Mesenchymal stem cell (in vitro differentiated cells and primary cell): ENCODE measurements around the gene LYRM1.

Experiments used
- DNase-seq: peaks from one replicate; pipeline ENCODE4 v3.0.0-alpha.2; 2013
- H2AFZ ChIP-seq: one replicate; pipeline ENCODE4 v1.6.1; 2013; ENCODE audit warnings: low read depth, mild to moderate bottlenecking, control low read depth, inconsistent platforms, low read length, moderate library complexity
- H2AK5ac ChIP-seq: 2 replicates; pipeline ENCODE4 v1.6.1; 2013; ENCODE audit warnings: low read length, moderate library complexity, mild to moderate bottlenecking, inconsistent platforms; ENCODE audit not compliant: severe bottlenecking
- H2BK120ac ChIP-seq: one replicate; pipeline ENCODE4 v1.6.1; 2013; ENCODE audit warnings: low read depth, mild to moderate bottlenecking, inconsistent platforms, low read length, moderate library complexity
- H2BK12ac ChIP-seq, 2 experiments: one replicate each; pipeline ENCODE4 v1.6.1; 2013; ENCODE audit warnings: inconsistent platforms in 2 of 2, low read length in 2 of 2, mild to moderate bottlenecking in 2 of 2, moderate library complexity in 2 of 2, control low read depth in 1 of 2
- H2BK15ac ChIP-seq: one replicate; pipeline ENCODE4 v1.6.1; 2013; ENCODE audit warnings: mild to moderate bottlenecking, low read depth, inconsistent platforms; ENCODE audit not compliant: poor library complexity, severe bottlenecking
- H2BK5ac ChIP-seq: 2 replicates; pipeline ENCODE4 v1.6.1; 2013; ENCODE audit warnings: low read depth, mild to moderate bottlenecking, low read length, control low read depth, inconsistent platforms; ENCODE audit not compliant: poor library complexity, severe bottlenecking
- H3K14ac ChIP-seq, 2 experiments: one replicate each; pipeline ENCODE4 v1.6.1; 2013; ENCODE audit warnings: inconsistent platforms in 2 of 2, low read length in 2 of 2, control low read depth in 1 of 2, mild to moderate bottlenecking in 1 of 2, moderate library complexity in 1 of 2
- H3K18ac ChIP-seq, 2 experiments: one replicate each; pipeline ENCODE4 v1.6.1; 2013; ENCODE audit warnings: inconsistent platforms in 2 of 2, low read length in 2 of 2, control low read depth in 1 of 2, low read depth in 1 of 2, mild to moderate bottlenecking in 1 of 2
- H3K23ac ChIP-seq, 2 experiments: one replicate each; pipeline ENCODE4 v1.6.1; 2013; ENCODE audit warnings: inconsistent platforms in 2 of 2, low read length in 2 of 2, mild to moderate bottlenecking in 2 of 2, moderate library complexity in 2 of 2, control low read depth in 1 of 2
- H3K27ac ChIP-seq: 2 replicates; pipeline ENCODE4 v1.5.1; 2013; ENCODE audit warnings: mild to moderate bottlenecking, moderate library complexity, low read length, control low read depth, inconsistent platforms; ENCODE audit not compliant: poor library complexity, severe bottlenecking
- H3K27me3 ChIP-seq, 2 experiments: 2 replicates each; pipeline versions ENCODE4 v1.6.1 to v1.7.0; 2013; ENCODE audit warnings: low read length in 2 of 2, mild to moderate bottlenecking in 2 of 2, moderate library complexity in 2 of 2, control low read depth in 1 of 2, inconsistent platforms in 1 of 2; ENCODE audit not compliant: control insufficient read depth in 1 of 2, insufficient read depth in 1 of 2
- H3K36me3 ChIP-seq, 2 experiments: 2 replicates each; pipeline versions ENCODE4 v1.6.1 to v1.7.0; 2013; ENCODE audit warnings: low read length in 2 of 2, control low read depth in 1 of 2, inconsistent platforms in 1 of 2, low read depth in 1 of 2, mild to moderate bottlenecking in 1 of 2; ENCODE audit not compliant: insufficient read depth in 2 of 2, control insufficient read depth in 1 of 2
- H3K4ac ChIP-seq, 2 experiments: one replicate each; pipeline ENCODE4 v1.6.1; 2013; ENCODE audit warnings: inconsistent platforms in 2 of 2, low read length in 2 of 2, mild to moderate bottlenecking in 2 of 2, moderate library complexity in 2 of 2, control low read depth in 1 of 2, low read depth in 1 of 2
- H3K4me1 ChIP-seq: 2 replicates; pipeline ENCODE4 v1.6.1; 2013; ENCODE audit warnings: low read depth, low read length, control low read depth; ENCODE audit not compliant: control insufficient read depth, insufficient read depth
- H3K4me2 ChIP-seq: 2 replicates; pipeline ENCODE4 v1.6.1; 2013; ENCODE audit warnings: low read length, mild to moderate bottlenecking, inconsistent platforms; ENCODE audit not compliant: poor library complexity, severe bottlenecking
- H3K4me3 ChIP-seq, 2 experiments: 2 replicates each; pipeline versions ENCODE4 v1.5.1 to v1.7.0; 2013; ENCODE audit warnings: low read length in 2 of 2, mild to moderate bottlenecking in 2 of 2, control low read depth in 1 of 2, low read depth in 1 of 2; ENCODE audit not compliant: insufficient read depth in 1 of 2
- H3K79me1 ChIP-seq: replicated peaks from 2 replicates; pipeline ENCODE4 v1.6.1; 2013; ENCODE audit warnings: mild to moderate bottlenecking, control low read depth, low read length, inconsistent platforms; ENCODE audit not compliant: poor library complexity, severe bottlenecking
- H3K9ac ChIP-seq: 2 replicates; pipeline ENCODE4 v1.7.0; 2013; ENCODE audit warnings: mild to moderate bottlenecking, low read length, moderate library complexity
- H3K9me3 ChIP-seq: 2 replicates; pipeline ENCODE4 v1.7.0; 2013; ENCODE audit warnings: mild to moderate bottlenecking, low read length; ENCODE audit not compliant: control insufficient read depth
- H4K8ac ChIP-seq: one replicate; pipeline ENCODE4 v1.6.1; 2013; ENCODE audit warnings: inconsistent platforms, mild to moderate bottlenecking, low read length, moderate library complexity
- H4K91ac ChIP-seq: one replicate; pipeline ENCODE4 v1.6.1; 2013; ENCODE audit warnings: mild to moderate bottlenecking, low read length, inconsistent platforms
- WGBS: methylation state at CpG from one replicate; pipeline ENCODE4 v1.1.7; 2013; ENCODE audit warnings: mixed read lengths; 5-methylcytosine and 5-hydroxymethylcytosine counted together

The LYRM1 gene

GRCh38 chr16:20937736-20938135 is 37.2 kb downstream of the LYRM1 start:
- Histone ChIP-seq H3K27ac (no peak overlapping the region), H2BK120ac (no peak overlapping the region), H3K36me3 (no peaks in the 10 kb centered on the region), H3K9me3 (no peaks in the 10 kb centered on the region), H3K4me1 (no peaks in the 10 kb centered on the region), H2AK5ac (no peak overlapping the region), H2BK5ac (no peak overlapping the region), H2BK15ac (no peak overlapping the region), H3K4ac (no peak overlapping the region), H3K4me3 (no peak overlapping the region), H3K18ac (no peak overlapping the region), H3K9ac (no peak overlapping the region), H3K79me1 (no peaks in the 10 kb centered on the region), H3K23ac (no peak overlapping the region), H4K91ac (no peak overlapping the region), H2AFZ (no peak overlapping the region), H3K4me2 (no peak overlapping the region), H2BK12ac (no peak overlapping the region), H3K27me3 (no peaks in the 10 kb centered on the region), H3K14ac (no peak overlapping the region), H4K8ac (no peak overlapping the region)
- WGBS = 91% methylated on average over 6 of the region's 6 CpGs
- no peak for DNase-seq

GRCh38 chr16:20938426-20938825 is 37.9 kb downstream of the LYRM1 start:
- no peaks in the 10 kb centered on the region for H3K9me3 ChIP-seq
- no peak overlapping the region for H3K23ac ChIP-seq
- 62% methylated on average over 2 of the region's 2 CpGs for WGBS
- no peak overlapping the region for H2BK15ac ChIP-seq
- no peaks in the 10 kb centered on the region for H3K36me3 ChIP-seq
- no peak overlapping the region for H4K91ac ChIP-seq
- H3K18ac ChIP-seq = no peak overlapping the region
- DNase-seq = no peak
- no peaks in the 10 kb centered on the region for H3K4me1 ChIP-seq
- H2AFZ ChIP-seq = no peak overlapping the region
- peak overlapping the region; percentile 17 for H3K9ac ChIP-seq
- H3K4me3 ChIP-seq = no peak overlapping the region
- H3K27ac ChIP-seq = no peak overlapping the region
- H3K4ac ChIP-seq = no peak overlapping the region
- H2BK12ac ChIP-seq = no peak overlapping the region
- no peak overlapping the region for H2BK5ac ChIP-seq
- H4K8ac ChIP-seq = no peak overlapping the region
- no peak overlapping the region for H2BK120ac ChIP-seq
- no peak overlapping the region for H3K4me2 ChIP-seq
- H3K14ac ChIP-seq = no peak overlapping the region
- H2AK5ac ChIP-seq = no peak overlapping the region
- no peaks in the 10 kb centered on the region for H3K27me3 ChIP-seq
- no peaks in the 10 kb centered on the region for H3K79me1 ChIP-seq

GRCh38 chr16:20939611-20940010 is 39.0 kb downstream of the LYRM1 start:
- no peak overlapping the region for H2BK120ac ChIP-seq
- H4K8ac ChIP-seq = no peak overlapping the region
- no peak overlapping the region for H3K4ac ChIP-seq
- no peak overlapping the region for H2BK15ac ChIP-seq
- no peak overlapping the region for H3K14ac ChIP-seq
- no peak overlapping the region for H2AFZ ChIP-seq
- no peak overlapping the region for H4K91ac ChIP-seq
- H3K27ac ChIP-seq = no peak overlapping the region
- H3K23ac ChIP-seq = no peak overlapping the region
- no peaks in the 10 kb centered on the region for H3K9me3 ChIP-seq
- H3K79me1 ChIP-seq = no peaks in the 10 kb centered on the region
- no peak overlapping the region for H2AK5ac ChIP-seq
- H3K4me1 ChIP-seq = no peaks in the 10 kb centered on the region
- no peak overlapping the region for H3K18ac ChIP-seq
- H3K27me3 ChIP-seq = no peaks in the 10 kb centered on the region
- H2BK12ac ChIP-seq = no peak overlapping the region
- no peak overlapping the region for H3K9ac ChIP-seq
- H3K4me2 ChIP-seq = no peak overlapping the region
- no peaks in the 10 kb centered on the region for H3K36me3 ChIP-seq
- no peak overlapping the region for H3K4me3 ChIP-seq
- H2BK5ac ChIP-seq = no peak overlapping the region
- DNase-seq = no peak

GRCh38 chr16:20940871-20941635 is 40.5 kb downstream of the LYRM1 start:
- no peak for DNase-seq
- no peaks in the 10 kb centered on the region for H3K4me1 ChIP-seq
- no peak overlapping the region for H3K4me3 ChIP-seq
- H3K4ac ChIP-seq = no peak overlapping the region
- no peaks in the 10 kb centered on the region for H3K27me3 ChIP-seq
- H2BK120ac ChIP-seq = no peak overlapping the region
- no peak overlapping the region for H3K23ac ChIP-seq
- no peak overlapping the region for H3K27ac ChIP-seq
- H3K18ac ChIP-seq = no peak overlapping the region
- WGBS = 79% methylated on average over 5 of the region's 6 CpGs
- H2BK15ac ChIP-seq = no peak overlapping the region
- H2AFZ ChIP-seq = no peak overlapping the region
- H4K91ac ChIP-seq = no peak overlapping the region
- no peak overlapping the region for H4K8ac ChIP-seq
- no peak overlapping the region for H3K9ac ChIP-seq
- no peaks in the 10 kb centered on the region for H3K79me1 ChIP-seq
- H2AK5ac ChIP-seq = no peak overlapping the region
- peak overlapping the region; percentile 9 for H2BK5ac ChIP-seq
- H3K14ac ChIP-seq = no peak overlapping the region
- H3K36me3 ChIP-seq = no peaks in the 10 kb centered on the region
- H3K9me3 ChIP-seq = no peaks in the 10 kb centered on the region
- no peak overlapping the region for H3K4me2 ChIP-seq
- no peak overlapping the region for H2BK12ac ChIP-seq
